Measurements from ENCODE around the gene ABCA13.

DNA sequence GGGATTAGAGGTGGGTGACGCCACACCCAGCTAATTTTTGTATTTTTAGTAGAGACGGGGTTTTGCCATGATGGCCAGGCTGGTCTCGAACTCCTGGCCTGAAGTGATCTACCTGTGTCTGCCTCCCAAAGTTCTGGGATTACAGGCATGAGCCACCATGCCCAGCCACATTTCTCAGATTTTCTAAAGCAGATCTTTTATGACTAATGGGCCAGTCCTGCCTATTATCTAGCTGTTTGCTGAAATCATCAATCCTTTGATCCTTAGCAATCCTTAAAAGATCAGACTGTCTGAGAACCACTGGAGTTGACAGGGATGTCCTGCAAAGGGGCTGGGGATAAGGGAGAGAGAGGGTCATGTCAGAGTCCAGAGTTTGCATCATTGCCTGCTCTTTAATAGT, 21.2 kb upstream of the ABCA13 start:
- TF ChIP-seq CTCF (IDR thresholded peaks at IDR 0.05) (no peak), REST (IDR thresholded peaks at IDR 0.05; ENCODE audit: low read depth, low read length) (no peak), USF2 (IDR thresholded peaks at IDR 0.05; ENCODE audit: borderline replicate concordance, low read depth, low read length) (no peak), USF1 (IDR thresholded peaks at IDR 0.05; ENCODE audit: borderline replicate concordance, low read depth) (no peak), YY1 (IDR thresholded peaks at IDR 0.05; ENCODE audit: low read depth) (no peak), RFX5 (IDR thresholded peaks at IDR 0.05; ENCODE audit: low read length) (no peak), EZH2phosphoT487 (IDR thresholded peaks at IDR 0.05; ENCODE audit: borderline replicate concordance, low read depth) (no peak), MAX (IDR thresholded peaks at IDR 0.05; ENCODE audit: low read depth) (no peak), NRF1 (IDR thresholded peaks at IDR 0.05; ENCODE audit: low read depth, low read length) (no peak), SIN3A (IDR thresholded peaks at IDR 0.05; ENCODE audit: borderline replicate concordance, low read depth, low read length) (no peak), EP300 (IDR thresholded peaks at IDR 0.05; ENCODE audit: borderline replicate concordance in 1 of 2, low read depth in 1 of 2, low read length in 1 of 2) (no peak), FOXJ3 (CRISPR knock-in tag; IDR thresholded peaks at IDR 0.05) (no peak)
- TF ChIP-seq, protein P1, sequence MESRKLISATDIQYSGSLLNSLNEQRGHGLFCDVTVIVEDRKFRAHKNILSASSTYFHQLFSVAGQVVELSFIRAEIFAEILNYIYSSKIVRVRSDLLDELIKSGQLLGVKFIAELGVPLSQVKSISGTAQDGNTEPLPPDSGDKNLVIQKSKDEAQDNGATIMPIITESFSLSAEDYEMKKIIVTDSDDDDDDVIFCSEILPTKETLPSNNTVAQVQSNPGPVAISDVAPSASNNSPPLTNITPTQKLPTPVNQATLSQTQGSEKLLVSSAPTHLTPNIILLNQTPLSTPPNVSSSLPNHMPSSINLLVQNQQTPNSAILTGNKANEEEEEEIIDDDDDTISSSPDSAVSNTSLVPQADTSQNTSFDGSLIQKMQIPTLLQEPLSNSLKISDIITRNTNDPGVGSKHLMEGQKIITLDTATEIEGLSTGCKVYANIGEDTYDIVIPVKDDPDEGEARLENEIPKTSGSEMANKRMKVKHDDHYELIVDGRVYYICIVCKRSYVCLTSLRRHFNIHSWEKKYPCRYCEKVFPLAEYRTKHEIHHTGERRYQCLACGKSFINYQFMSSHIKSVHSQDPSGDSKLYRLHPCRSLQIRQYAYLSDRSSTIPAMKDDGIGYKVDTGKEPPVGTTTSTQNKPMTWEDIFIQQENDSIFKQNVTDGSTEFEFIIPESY (IDR thresholded peaks at IDR 0.05; ENCODE audit: borderline replicate concordance, low read depth): no peak
